GM21786 (cell line): ENCODE data around the gene TMEM252.

Source experiments
- ATAC-seq: cut with Tn5 transposase; IDR thresholded peaks from one replicate; pipeline ENCODE4 v1.9.1; 2021; ENCODE audit not compliant: unreplicated experiment

Gene TMEM252

GRCh38 chr9:68500457-68501381 lies 40.0 kb downstream of the TMEM252 start:
- ATAC-seq, result no peak

- ATAC-seq, result no peak
Observed at GRCh38 chr9:68498816-68499215, 41.9 kb downstream of the TMEM252 start.

- no peak for ATAC-seq
Observed at GRCh38 chr9:68497629-68498028, 43.1 kb downstream of the TMEM252 start.

GRCh38 chr9:68496356-68496755 lies 44.3 kb downstream of the TMEM252 start:
- ATAC-seq, result no peak

- no peak for ATAC-seq
Observed at GRCh38 chr9:68495247-68495646, 45.4 kb downstream of the TMEM252 start.

- no peak for ATAC-seq
Observed at GRCh38 chr9:68493958-68494577, 46.6 kb downstream of the TMEM252 start.

GRCh38 chr9:68493541-68493940 lies 47.1 kb downstream of the TMEM252 start:
- ATAC-seq, result no peak

- ATAC-seq, result no peak
Observed at GRCh38 chr9:68492806-68493205, 47.9 kb downstream of the TMEM252 start.

GRCh38 chr9:68489646-68490045 lies 51.0 kb downstream of the TMEM252 start:
- no peak for ATAC-seq

- ATAC-seq, result no peak
Observed at GRCh38 chr9:68488126-68488525, 52.6 kb downstream of the TMEM252 start.
